GM13976 (cell line): ENCODE data around the gene NUP210.
A peak's percentile ranks its signal among the peaks of the same experiment; 100 is the strongest.

Experiments used
- DNase-seq: peaks from one replicate; pipeline ENCODE4 v3.0.0; 2012; ENCODE audit warnings: low spot score
- in situ Hi-C: fragments of 300-500 bp; cut with MboI; formaldehyde crosslinking; loops from one replicate; pipeline ENCODE4 v1.12.0; 2022; ENCODE audit warnings: low sequenced_read_pairs, mixed read lengths, inconsistent platforms; ENCODE audit not compliant: unreplicated experiment
- TF ChIP-seq, protein P1 (sequence below): IDR thresholded peaks from 2 replicates; pipeline ENCODE4 v1.5.1; 2012; ENCODE audit warnings: borderline replicate concordance, mild to moderate bottlenecking; ENCODE audit not compliant: insufficient read depth; ENCODE audit errors: extremely low read depth, missing control alignments, control extremely low read depth

The NUP210 gene

DNA sequence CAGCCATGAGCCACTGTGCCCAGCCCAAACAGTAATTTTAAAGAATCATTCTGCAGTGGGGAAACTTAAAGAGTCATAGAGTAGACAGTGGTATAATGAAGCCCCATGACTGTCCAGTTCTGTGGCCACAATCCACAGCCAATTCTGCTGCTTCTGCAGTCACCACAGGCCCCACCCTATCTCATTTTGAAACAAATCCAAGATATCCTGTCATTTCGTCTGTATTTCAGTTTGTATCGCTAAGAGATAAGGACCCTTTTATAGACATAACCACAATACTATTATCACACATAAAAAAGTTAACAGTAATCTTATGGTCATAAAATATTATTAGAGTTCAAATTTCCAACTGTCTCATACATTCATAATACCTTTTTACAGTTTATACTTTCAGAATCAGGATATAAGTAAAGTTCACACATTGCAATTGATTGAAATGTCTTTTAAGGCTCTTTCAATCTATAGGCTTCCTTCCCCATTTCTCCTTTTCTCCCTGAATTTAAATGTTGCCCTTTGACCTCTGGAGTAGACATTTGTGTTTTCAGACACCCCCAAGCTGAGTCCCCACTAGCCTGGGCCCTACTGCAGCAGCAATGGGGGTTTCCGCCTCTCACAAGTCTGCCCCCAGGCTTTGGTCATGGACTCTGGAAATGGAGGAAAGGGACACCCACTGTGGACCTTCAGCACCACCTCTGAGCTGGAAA is 4.2 kb upstream of the NUP210 start:
- DNase-seq: no peak
- in situ Hi-C loops: no loop called here
- TF ChIP-seq, protein P1, sequence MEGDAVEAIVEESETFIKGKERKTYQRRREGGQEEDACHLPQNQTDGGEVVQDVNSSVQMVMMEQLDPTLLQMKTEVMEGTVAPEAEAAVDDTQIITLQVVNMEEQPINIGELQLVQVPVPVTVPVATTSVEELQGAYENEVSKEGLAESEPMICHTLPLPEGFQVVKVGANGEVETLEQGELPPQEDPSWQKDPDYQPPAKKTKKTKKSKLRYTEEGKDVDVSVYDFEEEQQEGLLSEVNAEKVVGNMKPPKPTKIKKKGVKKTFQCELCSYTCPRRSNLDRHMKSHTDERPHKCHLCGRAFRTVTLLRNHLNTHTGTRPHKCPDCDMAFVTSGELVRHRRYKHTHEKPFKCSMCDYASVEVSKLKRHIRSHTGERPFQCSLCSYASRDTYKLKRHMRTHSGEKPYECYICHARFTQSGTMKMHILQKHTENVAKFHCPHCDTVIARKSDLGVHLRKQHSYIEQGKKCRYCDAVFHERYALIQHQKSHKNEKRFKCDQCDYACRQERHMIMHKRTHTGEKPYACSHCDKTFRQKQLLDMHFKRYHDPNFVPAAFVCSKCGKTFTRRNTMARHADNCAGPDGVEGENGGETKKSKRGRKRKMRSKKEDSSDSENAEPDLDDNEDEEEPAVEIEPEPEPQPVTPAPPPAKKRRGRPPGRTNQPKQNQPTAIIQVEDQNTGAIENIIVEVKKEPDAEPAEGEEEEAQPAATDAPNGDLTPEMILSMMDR: no peak

DNA sequence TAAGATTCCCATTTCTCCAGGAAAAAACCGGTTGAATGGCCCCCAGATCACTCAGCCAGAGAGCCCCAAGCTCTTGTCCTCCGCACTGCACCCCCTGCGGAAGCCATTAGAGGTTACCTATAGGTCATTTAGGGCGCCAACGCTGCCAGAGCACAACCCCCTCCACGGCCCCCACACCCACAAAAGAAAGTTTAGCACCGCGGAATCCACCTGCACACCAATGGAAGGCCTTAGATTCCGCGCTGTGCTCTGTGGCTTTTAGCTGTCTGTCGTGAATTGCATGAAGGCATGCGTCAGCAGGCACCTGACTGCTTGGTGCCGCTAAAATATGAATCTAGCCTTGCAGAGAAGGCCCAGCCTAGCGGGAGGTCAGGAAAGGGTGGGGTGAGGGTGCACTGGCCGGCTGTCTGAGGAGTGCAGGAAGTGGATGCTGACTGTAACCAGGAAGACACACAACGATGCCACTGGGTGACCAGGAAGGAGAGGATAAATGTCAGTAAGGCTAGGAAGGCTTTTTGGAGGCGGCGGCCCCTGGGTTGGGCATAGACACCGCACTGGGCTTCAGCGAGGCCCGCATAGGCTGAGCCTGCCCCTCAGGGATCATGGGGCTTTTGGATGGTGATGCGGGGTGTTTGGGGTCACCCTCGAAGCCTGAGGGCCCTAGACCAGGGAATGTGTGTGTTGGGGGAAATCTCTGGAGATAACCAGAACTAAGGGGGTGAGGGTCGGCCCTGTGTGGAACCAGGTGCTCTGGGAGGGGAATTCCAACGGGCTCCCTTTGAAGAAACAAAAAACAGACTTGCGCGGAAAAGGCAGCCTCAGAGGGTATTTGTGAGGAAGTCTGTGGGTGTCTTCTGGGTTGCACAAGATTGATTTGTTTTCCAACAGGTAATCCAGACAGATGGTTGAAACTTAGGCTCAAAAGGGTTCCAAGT is 976 bp upstream of the NUP210 start:
- peak; percentile 70 for DNase-seq
- in situ Hi-C loops: no loop called here
- TF ChIP-seq, protein P1: no peak

DNA sequence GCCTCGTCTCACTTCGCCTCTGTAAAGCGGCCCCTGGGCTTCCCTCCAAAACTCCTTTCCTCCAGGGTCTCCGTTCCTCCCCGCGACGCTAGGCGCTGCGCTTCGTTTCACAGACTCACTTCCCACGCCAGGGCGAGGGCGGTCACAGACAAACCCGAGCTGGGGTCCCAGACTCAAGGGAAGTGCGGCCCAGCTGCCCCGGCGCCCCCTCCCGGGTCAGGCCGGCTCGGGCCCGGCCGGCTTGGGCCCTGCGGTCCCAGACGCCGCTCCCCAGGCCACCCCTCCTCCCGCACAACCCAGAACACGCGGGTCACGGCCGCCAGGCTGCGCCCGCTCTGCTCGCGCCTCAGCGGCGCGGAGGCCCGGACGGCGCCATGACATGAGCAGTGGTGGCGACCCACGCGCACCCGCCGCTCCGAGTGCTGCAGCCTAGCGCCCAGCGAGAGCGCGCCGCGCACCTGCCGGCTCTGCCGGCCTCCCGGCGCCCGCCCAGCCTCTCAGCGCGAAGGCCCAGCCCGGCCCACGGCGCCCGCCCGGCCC is 547 bp downstream of the NUP210 start:
- DNase-seq: peak; percentile 77
- in situ Hi-C loops: no loop called here
- TF ChIP-seq, protein P1: no peak

DNA sequence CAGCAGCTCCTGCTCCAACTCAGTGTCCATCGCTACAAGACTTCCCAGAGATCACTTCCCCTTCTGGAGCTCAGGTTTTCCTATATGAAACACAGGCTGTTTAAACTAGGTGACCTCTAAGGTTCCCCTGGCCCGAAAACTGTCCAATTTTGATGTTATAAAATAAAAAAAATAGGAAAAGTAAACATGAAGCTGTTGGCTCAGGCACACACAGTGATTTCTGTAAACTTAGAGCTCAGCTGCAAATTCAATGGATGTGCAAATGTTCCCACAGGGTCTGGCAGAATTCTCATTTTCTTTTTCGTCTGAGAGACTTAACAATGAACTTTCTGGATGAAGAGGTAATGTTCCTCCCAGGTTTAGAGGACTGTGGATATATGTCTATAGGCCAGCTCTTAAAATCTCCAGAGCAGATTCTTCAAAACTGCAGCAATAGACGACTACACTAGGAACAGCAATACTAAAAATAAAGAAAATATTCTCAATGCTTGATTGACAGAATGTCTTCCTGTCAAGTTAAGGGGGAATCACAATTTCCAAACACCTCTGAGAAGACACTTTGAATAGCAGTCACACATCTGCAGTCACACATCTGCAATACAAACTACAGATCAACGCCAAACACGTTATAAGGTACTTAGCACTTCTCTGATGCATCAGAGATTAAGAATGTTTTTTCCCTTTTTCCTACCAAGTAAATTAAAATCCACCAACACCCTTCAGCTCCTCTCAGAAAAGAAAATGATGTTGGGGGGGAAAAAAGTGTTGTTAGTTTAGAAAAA is 2.8 kb downstream of the NUP210 start:
- DNase-seq: peak; percentile 18
- in situ Hi-C loops: no loop called here
- TF ChIP-seq, protein P1: no peak

DNA sequence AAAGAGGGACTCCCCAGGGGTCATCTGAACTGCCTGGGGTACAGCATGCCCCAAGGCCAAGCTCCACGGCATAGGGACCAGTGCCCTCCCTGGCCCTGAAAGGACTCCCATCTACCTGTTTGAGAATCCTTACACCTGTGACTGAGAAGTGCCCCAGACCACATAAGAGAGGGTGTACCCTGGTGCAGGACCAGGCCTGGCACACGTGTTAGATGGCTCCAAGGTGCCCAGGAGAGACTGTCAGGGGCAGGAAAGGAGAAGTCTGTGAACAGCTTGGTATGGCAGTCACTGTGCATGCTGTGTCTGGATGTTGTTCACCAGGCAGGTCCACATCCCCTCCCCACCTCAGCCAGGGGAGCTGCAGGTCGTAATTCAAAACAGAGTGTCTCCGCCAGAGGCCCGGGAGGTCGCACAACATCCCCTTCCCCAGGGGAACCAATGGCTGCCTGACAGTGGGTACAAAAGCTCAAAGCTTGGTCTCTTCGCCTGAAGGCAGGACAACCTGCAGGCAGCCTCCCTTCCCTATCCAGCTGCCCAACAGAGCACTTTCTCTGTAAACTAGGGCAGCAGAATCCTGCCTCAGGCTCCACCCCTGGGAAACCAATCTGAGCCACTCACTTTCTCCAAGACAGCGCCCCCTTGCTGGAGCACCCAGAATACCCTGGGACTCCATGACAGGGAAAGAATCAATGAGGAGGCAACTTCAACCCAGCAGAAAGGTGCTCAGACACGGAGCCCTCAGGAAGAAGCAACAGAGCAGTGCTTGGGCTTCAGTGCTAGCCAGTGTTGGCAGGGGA is 3.9 kb downstream of the NUP210 start:
- peak; percentile 24 for DNase-seq
- in situ Hi-C loops: no loop called here
- TF ChIP-seq, protein P1: no peak
